Pulmonary artery endothelial cell (primary cell): Measurements from ENCODE around the gene IFNK. TPM values are rescaled to one million over a fixed set of nuclear protein-coding genes. Genes with fewer than 3 reads are reported as not detected.

ENCODE experiments used
- DNase-seq: peaks from one replicate; pipeline ENCODE4 v3.0.0-alpha.2; 2011; ENCODE audit warnings: low read depth, low spot score
- total RNA-seq: library from RNA; depleted of rRNA; stranded (reverse); fragments of >200 nt; gene quantifications from 2 replicates; pipeline ENCODE4 v1.2.3, GENCODE V29; 2014

The IFNK gene
- total RNA-seq, 1 donor from 2014 or later, result not detected

- DNase-seq, result no peak
Observed at GRCh38 chr9:27572918-27573633, 49.0 kb downstream of the IFNK start, which contains the start of gene C9orf72. C9orf72 (minus strand) TSS chr9:27573481; CDS start chr9:27567120, 6,361 bp downstream.

GRCh38 chr9:27573634-27574590 is 49.8 kb downstream of the IFNK start:
- DNase-seq, result peak; percentile 98

Other genes starting within 250 kb of the IFNK start
- not detected in 2 replicates for gene EQTN, start 227.1 kb upstream of the IFNK start, total RNA-seq
- gene MOB3B, start 5.5 kb downstream of the IFNK start, total RNA-seq, result 0.07 TPM in 2 replicates
- gene C9orf72, start 49.2 kb downstream of the IFNK start, total RNA-seq, result 7.1 and 8.3 TPM in 2 replicates